Middle frontal gyrus (tissue), 1 donor: ENCODE measurements around the gene IL37.
"Not testable (repeated sequence)": the region's sequence is repeated elsewhere in the genome, so short reads cannot be mapped to it uniquely, and the experiment has no call there.

Experiments
- DNase-seq: peaks from one replicate; pipeline ENCODE4 v3.0.0-alpha.2; 2015; ENCODE audit warnings: low spot score; ENCODE audit errors: extremely low spot score

Gene IL37

GRCh38 chr2:112889976-112890375 is 21.0 kb upstream of the IL37 start:
- no peak for DNase-seq

- no peak for DNase-seq
Observed at GRCh38 chr2:112891385-112891831, 19.6 kb upstream of the IL37 start.

GRCh38 chr2:112893752-112894151 is 17.2 kb upstream of the IL37 start:
- DNase-seq, result no peak

GRCh38 chr2:112896909-112897623 is 13.9 kb upstream of the IL37 start:
- no peak for DNase-seq

- DNase-seq, result no peak
Observed at GRCh38 chr2:112897624-112897978, 13.4 kb upstream of the IL37 start.

GRCh38 chr2:112901431-112902065 is 9.4 kb upstream of the IL37 start:
- not testable (repeated sequence) for DNase-seq

GRCh38 chr2:112902816-112903215 is 8.1 kb upstream of the IL37 start:
- DNase-seq, result no peak

GRCh38 chr2:112904883-112905282 is 6.1 kb upstream of the IL37 start:
- DNase-seq, result no peak

GRCh38 chr2:112906276-112906675 is 4.7 kb upstream of the IL37 start:
- no peak for DNase-seq

GRCh38 chr2:112907001-112907949 is 3.7 kb upstream of the IL37 start:
- no peak for DNase-seq

GRCh38 chr2:112908559-112908958 is 2.4 kb upstream of the IL37 start:
- DNase-seq, result not testable (repeated sequence)

- DNase-seq, result no peak
Observed at GRCh38 chr2:112910219-112910618, 746 bp upstream of the IL37 start.

GRCh38 chr2:112912403-112912802 is 1.4 kb downstream of the IL37 start:
- DNase-seq, result no peak

GRCh38 chr2:112915300-112916144 is 4.6 kb downstream of the IL37 start:
- no peak for DNase-seq

GRCh38 chr2:112916145-112916571 is 5.2 kb downstream of the IL37 start:
- no peak for DNase-seq

GRCh38 chr2:112916625-112917247 is 5.8 kb downstream of the IL37 start:
- DNase-seq, result no peak

- no peak for DNase-seq
Observed at GRCh38 chr2:112917856-112918255, 6.9 kb downstream of the IL37 start.

GRCh38 chr2:112918256-112918655 is 7.3 kb downstream of the IL37 start:
- no peak for DNase-seq

- DNase-seq, result no peak
Observed at GRCh38 chr2:112919086-112919485, 8.1 kb downstream of the IL37 start.

GRCh38 chr2:112920923-112921532 is 10.1 kb downstream of the IL37 start:
- DNase-seq, result no peak
